Measurements from ENCODE around the gene MIAT. TPM values are rescaled to one million over a fixed set of nuclear protein-coding genes. Genes with fewer than 3 reads are reported as not detected.
A peak's percentile ranks its signal among the peaks of the same experiment; 100 is the strongest.

MIAT gene
- total RNA-seq, 1 experiment from 2014 or later = 0.33 TPM

DNA sequence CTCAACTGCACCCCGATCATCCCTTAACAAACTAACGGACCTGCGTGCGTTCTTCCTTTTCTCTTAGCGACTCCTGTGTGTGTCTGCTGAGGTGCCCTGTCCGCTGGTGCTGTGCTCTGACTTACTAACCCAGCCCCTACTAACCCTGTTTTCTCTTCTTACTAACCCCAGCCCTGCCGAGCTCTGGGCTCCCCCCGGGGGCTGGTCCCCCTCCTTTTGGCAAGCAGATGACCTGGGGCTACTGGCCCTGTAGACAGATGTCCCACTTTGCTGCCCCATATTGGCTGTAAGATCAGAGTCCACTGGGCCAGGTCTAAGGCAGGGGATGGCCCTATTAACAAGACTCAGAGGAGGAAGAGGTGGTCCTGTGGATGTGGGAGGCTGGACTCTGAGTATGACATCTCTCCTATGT is 14.7 kb downstream of the MIAT start:
- TF ChIP-seq, protein P1, sequence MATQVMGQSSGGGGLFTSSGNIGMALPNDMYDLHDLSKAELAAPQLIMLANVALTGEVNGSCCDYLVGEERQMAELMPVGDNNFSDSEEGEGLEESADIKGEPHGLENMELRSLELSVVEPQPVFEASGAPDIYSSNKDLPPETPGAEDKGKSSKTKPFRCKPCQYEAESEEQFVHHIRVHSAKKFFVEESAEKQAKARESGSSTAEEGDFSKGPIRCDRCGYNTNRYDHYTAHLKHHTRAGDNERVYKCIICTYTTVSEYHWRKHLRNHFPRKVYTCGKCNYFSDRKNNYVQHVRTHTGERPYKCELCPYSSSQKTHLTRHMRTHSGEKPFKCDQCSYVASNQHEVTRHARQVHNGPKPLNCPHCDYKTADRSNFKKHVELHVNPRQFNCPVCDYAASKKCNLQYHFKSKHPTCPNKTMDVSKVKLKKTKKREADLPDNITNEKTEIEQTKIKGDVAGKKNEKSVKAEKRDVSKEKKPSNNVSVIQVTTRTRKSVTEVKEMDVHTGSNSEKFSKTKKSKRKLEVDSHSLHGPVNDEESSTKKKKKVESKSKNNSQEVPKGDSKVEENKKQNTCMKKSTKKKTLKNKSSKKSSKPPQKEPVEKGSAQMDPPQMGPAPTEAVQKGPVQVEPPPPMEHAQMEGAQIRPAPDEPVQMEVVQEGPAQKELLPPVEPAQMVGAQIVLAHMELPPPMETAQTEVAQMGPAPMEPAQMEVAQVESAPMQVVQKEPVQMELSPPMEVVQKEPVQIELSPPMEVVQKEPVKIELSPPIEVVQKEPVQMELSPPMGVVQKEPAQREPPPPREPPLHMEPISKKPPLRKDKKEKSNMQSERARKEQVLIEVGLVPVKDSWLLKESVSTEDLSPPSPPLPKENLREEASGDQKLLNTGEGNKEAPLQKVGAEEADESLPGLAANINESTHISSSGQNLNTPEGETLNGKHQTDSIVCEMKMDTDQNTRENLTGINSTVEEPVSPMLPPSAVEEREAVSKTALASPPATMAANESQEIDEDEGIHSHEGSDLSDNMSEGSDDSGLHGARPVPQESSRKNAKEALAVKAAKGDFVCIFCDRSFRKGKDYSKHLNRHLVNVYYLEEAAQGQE (IDR thresholded peaks at IDR 0.05; ENCODE audit: insufficient read depth in 1 of 2, low read depth in 2 of 2, low read length in 1 of 2) = no peak
- TF ChIP-seq, protein P2, sequence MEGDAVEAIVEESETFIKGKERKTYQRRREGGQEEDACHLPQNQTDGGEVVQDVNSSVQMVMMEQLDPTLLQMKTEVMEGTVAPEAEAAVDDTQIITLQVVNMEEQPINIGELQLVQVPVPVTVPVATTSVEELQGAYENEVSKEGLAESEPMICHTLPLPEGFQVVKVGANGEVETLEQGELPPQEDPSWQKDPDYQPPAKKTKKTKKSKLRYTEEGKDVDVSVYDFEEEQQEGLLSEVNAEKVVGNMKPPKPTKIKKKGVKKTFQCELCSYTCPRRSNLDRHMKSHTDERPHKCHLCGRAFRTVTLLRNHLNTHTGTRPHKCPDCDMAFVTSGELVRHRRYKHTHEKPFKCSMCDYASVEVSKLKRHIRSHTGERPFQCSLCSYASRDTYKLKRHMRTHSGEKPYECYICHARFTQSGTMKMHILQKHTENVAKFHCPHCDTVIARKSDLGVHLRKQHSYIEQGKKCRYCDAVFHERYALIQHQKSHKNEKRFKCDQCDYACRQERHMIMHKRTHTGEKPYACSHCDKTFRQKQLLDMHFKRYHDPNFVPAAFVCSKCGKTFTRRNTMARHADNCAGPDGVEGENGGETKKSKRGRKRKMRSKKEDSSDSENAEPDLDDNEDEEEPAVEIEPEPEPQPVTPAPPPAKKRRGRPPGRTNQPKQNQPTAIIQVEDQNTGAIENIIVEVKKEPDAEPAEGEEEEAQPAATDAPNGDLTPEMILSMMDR (IDR thresholded peaks at IDR 0.05) = no peak
- no peak for TF ChIP-seq TCF7L2 (IDR thresholded peaks at IDR 0.05; ENCODE audit: low read depth, low read length)
- no peak for TF ChIP-seq POLR2AphosphoS5 (IDR thresholded peaks at IDR 0.05; ENCODE audit: low read depth, low read length)
- no peak for TF ChIP-seq SIN3A (IDR thresholded peaks at IDR 0.05; ENCODE audit: borderline replicate concordance, insufficient read depth, low read depth, low read length)
- in situ Hi-C loops (cut with HindIII; ENCODE audit: low pct_unique_long_range_greater_than_20kb, low sequenced_read_pairs) (no loop called here), intact Hi-C loops (cut with micrococcal nuclease; ENCODE audit: unreplicated experiment) (no loop called here)
- POLR2A ChIA-PET = no interaction called here
- no peak for ATAC-seq
- BruUV-seq (replicated peaks) = no TSS peak
- Histone ChIP-seq H3K27ac (ENCODE audit: low read length) (peak overlapping the region; percentile 79), H3K9me3 (ENCODE audit: control insufficient read depth, insufficient read depth, low read depth, low read length) (no peaks in the 10 kb centered on the region; the same call in 1 of the 2 replicates), H3K4me3 (ENCODE audit: low read depth in 2 of 2, low read length in 2 of 2) (peak overlapping the region; percentile 47 to 58; a peak in 3 of 4 replicates), H3K4me1 (ENCODE audit: control insufficient read depth, insufficient read depth, low read length) (no peaks in the 10 kb centered on the region), H3K36me3 (ENCODE audit: control insufficient read depth, insufficient read depth, low read length) (no peaks in the 10 kb centered on the region; the same call in 1 of the 2 replicates), H3K27me3 (ENCODE audit: control insufficient read depth, insufficient read depth, low read length) (no peaks in the 10 kb centered on the region)
- DNase-seq (ENCODE audit: low read depth, low spot score) = no peak
- CTCF ChIA-PET = no interaction called here

DNA sequence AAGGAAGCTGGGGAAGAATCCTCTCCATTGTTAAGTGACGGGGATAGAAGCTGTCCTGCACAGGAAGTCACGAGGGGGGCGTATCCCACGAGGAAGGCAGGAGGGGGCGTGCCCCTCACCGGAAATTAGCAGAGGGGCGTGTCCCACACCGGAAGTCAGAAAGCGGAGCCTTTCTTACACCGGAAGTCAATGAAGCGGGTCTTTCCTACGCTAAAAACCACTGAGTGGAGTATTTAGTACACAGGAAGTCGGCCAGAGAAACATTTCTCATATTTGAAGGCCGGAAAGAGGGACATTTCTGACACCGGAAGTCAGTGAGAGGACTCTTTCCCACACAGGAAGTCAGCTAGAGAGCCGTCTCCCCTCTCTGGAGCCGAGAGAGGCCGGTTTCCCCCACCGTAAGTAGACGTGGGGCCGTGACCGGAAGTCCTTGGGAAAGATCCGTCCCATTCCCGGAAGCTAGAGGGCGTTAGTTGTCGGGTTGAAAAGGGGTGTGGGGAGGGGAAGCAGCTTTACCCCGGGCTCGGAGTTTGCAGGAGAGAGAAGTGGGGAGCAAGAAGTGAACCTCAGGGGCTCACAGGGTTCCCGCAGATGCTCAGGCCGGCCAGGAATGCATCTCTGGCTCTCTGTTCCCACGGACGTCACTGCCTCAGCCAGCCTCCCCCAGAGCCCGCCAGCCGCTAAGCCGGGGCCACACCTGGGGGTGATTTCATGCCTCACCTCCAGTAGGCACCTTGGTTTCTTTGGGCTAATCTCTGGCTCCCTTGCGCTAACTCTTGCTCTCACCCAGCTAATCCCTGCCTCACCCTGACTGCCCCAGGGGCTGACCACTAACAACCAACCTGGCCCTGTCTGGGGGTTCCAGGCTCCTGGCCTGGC is 15.4 kb downstream of the MIAT start:
- intact Hi-C loops (cut with micrococcal nuclease; ENCODE audit: unreplicated experiment) (no loop called here), in situ Hi-C loops (cut with HindIII; ENCODE audit: low pct_unique_long_range_greater_than_20kb, low sequenced_read_pairs) (no loop called here)
- ChIA-PET CTCF (no interaction called here), POLR2A (no interaction called here)
- Histone ChIP-seq H3K4me3 (ENCODE audit: low read depth in 2 of 2, low read length in 2 of 2) (peak overlapping the region; percentile 47 to 58), H3K4me1 (ENCODE audit: control insufficient read depth, insufficient read depth, low read length) (no peaks in the 10 kb centered on the region), H3K27ac (ENCODE audit: low read length) (peak overlapping the region; percentile 79), H3K27me3 (ENCODE audit: control insufficient read depth, insufficient read depth, low read length) (no peaks in the 10 kb centered on the region), H3K9me3 (ENCODE audit: control insufficient read depth, insufficient read depth, low read depth, low read length) (no peaks in the 10 kb centered on the region; the same call in 1 of the 2 replicates), H3K36me3 (ENCODE audit: control insufficient read depth, insufficient read depth, low read length) (no peaks in the 10 kb centered on the region; the same call in 1 of the 2 replicates)
- no TSS peak for BruUV-seq (replicated peaks)
- no peak for TF ChIP-seq TCF7L2 (IDR thresholded peaks at IDR 0.05; ENCODE audit: low read depth, low read length)
- TF ChIP-seq, protein P2 (IDR thresholded peaks at IDR 0.05) = peak; percentile 24
- DNase-seq (ENCODE audit: low read depth, low spot score) = no peak
- peak; percentile 79 for ATAC-seq
